CD14-positive monocyte (primary cell): ENCODE data around the gene CRX. TPM values are rescaled to one million over a fixed set of nuclear protein-coding genes. Genes with fewer than 3 reads are reported as not detected.
"Not testable (repeated sequence)": the region's sequence is repeated elsewhere in the genome, so short reads cannot be mapped to it uniquely, and the experiment has no call there.

Experiments used
- DNase-seq, 3 donors: peaks; one replicate each; pipeline ENCODE4 v3.0.0-alpha.2; 2011 to 2022
- H2AFZ ChIP-seq: 2 replicates; pipeline ENCODE4 v1.6.0; 2012; ENCODE audit warnings: mild to moderate bottlenecking, low read depth, low read length, inconsistent platforms; ENCODE audit not compliant: insufficient read depth, poor library complexity, severe bottlenecking
- H3K27ac ChIP-seq, 2 donors: 1 replicate in 1 of 2; 2 replicates in 1 of 2; pipeline ENCODE4 v1.5.1; 2012 to 2013; ENCODE audit warnings: low read length in 2 of 2, control low read depth in 1 of 2, inconsistent platforms in 1 of 2, low read depth in 1 of 2, mild to moderate bottlenecking in 1 of 2
- H3K27me3 ChIP-seq, 2 donors: one replicate each; pipeline versions ENCODE4 v1.6.0 to v1.6.1; 2011 to 2013; ENCODE audit warnings: low read length in 2 of 2; ENCODE audit not compliant: control insufficient read depth in 2 of 2, insufficient read depth in 2 of 2
- H3K36me3 ChIP-seq, 2 donors: replicated peaks in 1 of 2; 1 replicate in 1 of 2; 2 replicates in 1 of 2; pipeline versions ENCODE4 v1.5.1 to v1.6.1; 2012 to 2013; ENCODE audit warnings: low read length in 2 of 2, control low read depth in 1 of 2, inconsistent platforms in 1 of 2, mild to moderate bottlenecking in 1 of 2; ENCODE audit not compliant: insufficient read depth in 2 of 2, control insufficient read depth in 1 of 2
- H3K4me1 ChIP-seq, 2 donors: 1 replicate in 1 of 2; 2 replicates in 1 of 2; pipeline versions ENCODE4 v1.5.1 to v1.6.1; 2012 to 2013; ENCODE audit warnings: low read length in 2 of 2, control low read depth in 1 of 2, inconsistent platforms in 1 of 2, mild to moderate bottlenecking in 1 of 2, moderate library complexity in 1 of 2; ENCODE audit not compliant: insufficient read depth in 2 of 2, control insufficient read depth in 1 of 2
- H3K4me2 ChIP-seq: replicated peaks from 2 replicates; pipeline ENCODE3; 2012; ENCODE audit warnings: low read length, moderate library complexity, mild to moderate bottlenecking; ENCODE audit not compliant: poor library complexity, severe bottlenecking; ENCODE audit errors: extremely low read depth
- H3K4me3 ChIP-seq, 3 experiments: fragments of 200-600 bp in 1 of 3; sonication (generic) in 1 of 3; replicated peaks in 1 of 3; 1 replicate in 2 of 3; 2 replicates in 1 of 3; pipeline ENCODE4 v1.5.1; 2011 to 2013; ENCODE audit warnings: low read length in 3 of 3, mild to moderate bottlenecking in 3 of 3, control low read depth in 2 of 3, low read depth in 2 of 3, inconsistent platforms in 1 of 3, moderate library complexity in 1 of 3
- H3K79me2 ChIP-seq: 2 replicates; pipeline ENCODE4 v1.6.0; 2012; ENCODE audit warnings: mild to moderate bottlenecking, control low read depth, inconsistent platforms, low read length, moderate library complexity; ENCODE audit not compliant: insufficient read depth
- H3K9ac ChIP-seq: 2 replicates; pipeline ENCODE4 v1.6.0; 2017; ENCODE audit warnings: low read length, mild to moderate bottlenecking; ENCODE audit not compliant: insufficient read depth, poor library complexity, severe bottlenecking
- H3K9me3 ChIP-seq, 2 donors: replicated peaks in 1 of 2; 1 replicate in 1 of 2; 2 replicates in 1 of 2; pipeline versions ENCODE4 v1.5.1 to v1.6.1; 2012 to 2013; ENCODE audit warnings: low read length in 2 of 2, control low read depth in 1 of 2; ENCODE audit not compliant: control insufficient read depth in 1 of 2, insufficient read depth in 1 of 2
- H4K20me1 ChIP-seq: 2 replicates; pipeline ENCODE4 v1.6.0; 2012; ENCODE audit warnings: mild to moderate bottlenecking, low read length, control low read depth, moderate library complexity; ENCODE audit not compliant: insufficient read depth
- H3K27ac Mint-ChIP-seq, 7 donors: one replicate each; pipeline ENCODE4 v1.8.0; 2020; ENCODE audit warnings: mild to moderate bottlenecking in 7 of 7, mixed read lengths in 7 of 7, moderate library complexity in 6 of 7, inconsistent platforms in 2 of 7
- H3K27me3 Mint-ChIP-seq, 3 donors: one replicate each; pipeline ENCODE4 v1.8.0; 2021 to 2022; ENCODE audit warnings: low read depth in 3 of 3, mild to moderate bottlenecking in 3 of 3, mixed read lengths in 3 of 3, moderate library complexity in 3 of 3, inconsistent platforms in 1 of 3
- H3K36me3 Mint-ChIP-seq, 2 donors: one replicate each; pipeline ENCODE4 v1.8.0; 2020; ENCODE audit warnings: mixed read lengths in 2 of 2, inconsistent platforms in 1 of 2, mild to moderate bottlenecking in 1 of 2
- H3K4me1 Mint-ChIP-seq: one replicate; pipeline ENCODE4 v1.8.0; 2020; ENCODE audit warnings: mild to moderate bottlenecking, mixed read lengths
- H3K4me3 Mint-ChIP-seq, 2 donors: one replicate each; pipeline ENCODE4 v1.8.0; 2020; ENCODE audit warnings: mild to moderate bottlenecking in 2 of 2, mixed read lengths in 2 of 2, moderate library complexity in 1 of 2
- H3K9me3 Mint-ChIP-seq, 7 donors: one replicate each; pipeline ENCODE4 v1.8.0; 2020 to 2022; ENCODE audit warnings: mixed read lengths in 7 of 7, mild to moderate bottlenecking in 6 of 7, moderate library complexity in 6 of 7, inconsistent platforms in 2 of 7
- CTCF ChIP-seq: fragments of 200-600 bp; IDR thresholded peaks from one replicate; pipeline ENCODE4 v1.8.0; 2022; ENCODE audit warnings: antibody characterized with exemption, mild to moderate bottlenecking
- WGBS: methylation state at CpG from one replicate; pipeline ENCODE4 v1.1.5; 2013; ENCODE audit warnings: missing lambda C conversion rate; ENCODE audit not compliant: insufficient coverage; 5-methylcytosine and 5-hydroxymethylcytosine counted together
- intact Hi-C, 2 donors: fragments of 100-400 bp; cut with micrococcal nuclease; formaldehyde crosslinking; loops; one replicate each; pipeline versions ENCODE4 v1.15.0 to v1.15.1; 2023
- polyA plus RNA-seq, 3 donors: library from polyadenylated mRNA; depleted of rRNA in 1 of 3; unstranded in 2 of 3; stranded (reverse) in 1 of 3; fragments of 300-500 nt in 2 of 3; fragments of >200 nt in 1 of 3; fragmentation: Illumina TruSeq in 2 of 3; gene quantifications; 1 replicate in 2 of 3; 2 replicates in 1 of 3; pipeline ENCODE4 v1.2.3, GENCODE V29; 2012 to 2021

Gene CRX
- polyA plus RNA-seq, 3 donors, result not detected

GRCh38 chr19:47853003-47853402 is 31.3 kb downstream of the CRX start:
- TF ChIP-seq CTCF, result no peak
- Histone ChIP-seq H3K4me3 (no peak overlapping the region), H3K36me3 (no peaks in the 10 kb centered on the region), H2AFZ (no peak overlapping the region), H3K4me1 (no peaks in the 10 kb centered on the region), H3K79me2 (no peaks in the 10 kb centered on the region), H4K20me1 (no peaks in the 10 kb centered on the region), H3K9me3 (no peaks in the 10 kb centered on the region), H3K27ac (no peak overlapping the region), H3K27me3 (peaks cover 4 to 23% of the 10 kb centered on the region in 2 donors), H3K9ac (no peak overlapping the region), H3K4me2 (no peak overlapping the region)
- WGBS, result 80% methylated on average over 5 of the region's 5 CpGs
- H3K27me3 Mint-ChIP-seq, result peaks cover 36 to 47% (median 39%) of the 10 kb centered on the region in 3 donors
- intact Hi-C loops, result no loop called here
- no peaks in the 10 kb centered on the region for H3K36me3 Mint-ChIP-seq
- no peak overlapping the region for H3K4me3 Mint-ChIP-seq
- no peak for DNase-seq
- H3K27ac Mint-ChIP-seq, result peak overlapping the region in 1 of 7 donors; percentile 4
- H3K9me3 Mint-ChIP-seq, result peaks cover 0 to 13% (median 7%) of the 10 kb centered on the region in 7 donors
- H3K4me1 Mint-ChIP-seq, result peaks cover 11% of the 10 kb centered on the region

- peaks cover 0 to 5% (median under 1%) of the 10 kb centered on the region in 7 donors for H3K9me3 Mint-ChIP-seq
- Histone ChIP-seq H3K4me1 (no peaks in the 10 kb centered on the region), H3K36me3 (no peaks in the 10 kb centered on the region), H3K27me3 (peaks cover 0 to 11% of the 10 kb centered on the region in 2 donors), H3K79me2 (no peaks in the 10 kb centered on the region), H2AFZ (no peak overlapping the region), H3K27ac (no peak overlapping the region), H3K4me3 (no peak overlapping the region), H3K9me3 (no peaks in the 10 kb centered on the region), H3K9ac (no peak overlapping the region), H3K4me2 (no peak overlapping the region), H4K20me1 (no peaks in the 10 kb centered on the region)
- WGBS, result 4% methylated on average over 3 of the region's 4 CpGs
- TF ChIP-seq CTCF, result no peak
- H3K27ac Mint-ChIP-seq, result no peak overlapping the region
- intact Hi-C loops, result no loop called here
- H3K36me3 Mint-ChIP-seq, result no peaks in the 10 kb centered on the region
- H3K27me3 Mint-ChIP-seq, result peaks cover 27 to 38% (median 28%) of the 10 kb centered on the region in 3 donors
- DNase-seq, result no peak
- H3K4me1 Mint-ChIP-seq, result peaks cover 3% of the 10 kb centered on the region
- H3K4me3 Mint-ChIP-seq, result no peak overlapping the region
Observed at GRCh38 chr19:47854459-47854858, 32.7 kb downstream of the CRX start.

GRCh38 chr19:47858231-47858630 is 36.5 kb downstream of the CRX start:
- H3K4me3 ChIP-seq, H3K27me3 ChIP-seq, H3K4me2 ChIP-seq, H2AFZ ChIP-seq, H3K4me1 ChIP-seq, H3K27ac ChIP-seq, H3K36me3 Mint-ChIP-seq, H3K4me1 Mint-ChIP-seq, H3K79me2 ChIP-seq, H4K20me1 ChIP-seq, intact Hi-C loops, H3K36me3 ChIP-seq, H3K9ac ChIP-seq, H3K4me3 Mint-ChIP-seq, DNase-seq: not testable (repeated sequence)
- Mint-ChIP-seq H3K9me3 (peaks cover 7 to 19% (median 12%) of the 10 kb centered on the region in 7 donors), H3K27me3 (peaks cover 22 to 33% (median 27%) of the 10 kb centered on the region in 3 donors), H3K27ac (peak overlapping the region in 1 of 7 donors; percentile 8)
- WGBS, result 97% methylated on average over 5 of the region's 9 CpGs
- H3K9me3 ChIP-seq, result peaks cover 0 to 11% of the 10 kb centered on the region in 2 donors
